TTC549 (cell line): ENCODE data around the gene OBI1.

Experiments
- FAIRE-seq: peaks from 2 replicates; lab custom pipeline; 2012; peaks lifted over from hg19 to GRCh38; lab: Jason Lieb, UNC

Gene OBI1

DNA sequence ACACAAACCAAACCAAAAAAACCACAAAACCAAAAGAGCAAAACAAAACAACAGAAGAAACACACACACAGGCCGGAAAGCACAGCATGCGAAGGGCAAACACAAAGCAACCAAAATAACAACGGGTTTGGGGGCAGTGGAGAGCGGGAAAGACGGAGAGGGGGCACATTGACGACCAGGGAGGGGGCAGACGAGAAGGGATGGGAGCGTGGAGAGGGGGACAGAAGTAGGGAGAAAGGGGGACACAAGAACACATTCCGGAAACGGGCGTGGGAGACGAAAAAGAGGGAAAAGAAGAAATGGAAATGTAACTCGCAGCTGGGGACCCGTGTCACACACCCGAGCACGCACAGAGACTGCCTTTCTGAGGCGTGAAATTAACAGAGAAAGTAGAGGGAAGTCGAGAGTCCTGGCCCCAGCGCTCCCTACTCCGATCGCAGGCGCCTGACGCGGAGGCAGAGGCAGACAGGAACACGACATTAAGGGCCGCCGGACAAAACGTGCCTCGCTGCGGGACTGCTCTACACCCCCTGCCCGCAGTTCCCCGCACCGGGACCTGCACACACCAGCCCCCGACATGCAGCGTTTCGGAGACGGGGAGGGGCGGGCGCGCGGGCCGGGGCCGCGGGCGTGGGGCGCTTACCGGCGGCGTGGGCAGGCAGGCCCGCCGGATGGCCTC is 56.3 kb downstream of the OBI1 start:
- FAIRE-seq, result no peak

DNA sequence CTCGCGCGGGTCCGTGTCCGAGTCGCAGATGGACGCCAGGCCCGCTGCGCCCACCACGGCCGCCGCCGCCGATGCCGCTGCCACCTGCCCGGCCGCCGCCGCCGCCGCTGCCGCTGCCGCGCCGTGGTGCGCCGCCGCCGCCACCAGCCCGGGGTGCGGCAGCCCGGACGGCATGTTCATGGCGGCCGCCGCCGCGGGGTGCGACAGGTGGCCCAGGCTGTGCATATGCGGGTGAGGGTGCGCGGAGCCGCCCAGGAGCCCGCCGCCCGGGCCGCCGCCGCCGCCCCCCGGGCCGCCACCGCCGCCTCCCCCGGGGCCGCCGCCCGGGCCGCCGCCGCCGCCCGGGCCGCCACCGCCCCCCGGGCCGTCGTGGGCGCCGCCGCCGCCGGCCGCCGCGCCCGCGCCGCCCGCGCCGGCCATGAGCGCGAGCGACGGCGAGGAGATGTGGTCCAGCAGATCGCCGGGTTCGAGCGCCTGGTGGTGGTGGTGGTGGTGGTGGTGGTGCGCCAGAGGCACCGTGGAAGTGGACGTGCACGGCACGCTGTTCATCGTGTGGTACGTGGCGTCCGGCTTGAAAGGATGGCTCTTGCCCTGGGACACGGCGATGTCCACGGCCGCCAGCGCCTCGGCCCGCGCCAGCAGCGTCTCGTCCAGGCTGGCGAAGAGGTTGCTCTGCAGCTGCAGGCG is 56.9 kb downstream of the OBI1 start:
- no peak for FAIRE-seq

- FAIRE-seq, result no peak
Measured at GRCh38 chr13:78601124-78601873, 57.7 kb downstream of the OBI1 start.

DNA sequence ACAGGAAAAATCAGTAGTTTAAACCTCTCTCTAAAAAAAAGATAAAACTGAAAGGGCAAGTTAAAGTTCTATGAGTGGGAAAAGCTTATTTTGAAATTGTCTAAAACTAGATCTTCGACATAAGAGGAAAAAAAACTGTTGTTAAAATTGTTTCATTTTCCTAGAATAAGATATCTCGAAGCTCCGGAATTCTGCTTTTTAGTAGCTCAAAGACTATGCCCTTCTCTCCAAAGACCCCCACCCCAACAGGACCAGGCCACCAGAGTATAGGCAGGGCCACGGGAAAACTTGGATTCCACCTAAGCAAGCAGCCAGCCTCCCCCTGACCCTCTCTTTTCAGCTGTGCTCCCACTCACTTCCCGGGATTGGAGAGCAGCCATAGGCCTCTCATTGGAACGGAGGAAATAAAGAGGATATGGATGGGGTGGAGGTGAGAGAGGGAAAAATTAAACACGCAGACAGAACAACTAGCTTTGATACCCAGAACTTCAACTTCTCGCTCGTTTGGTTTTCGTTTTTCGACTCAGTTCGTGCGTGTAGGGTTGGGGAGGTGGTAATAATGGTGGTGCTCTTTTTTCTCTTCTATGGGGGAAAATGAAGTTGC is 58.6 kb downstream of the OBI1 start:
- FAIRE-seq, result no peak

- FAIRE-seq, result no peak
Measured at GRCh38 chr13:78599645-78600279, 59.2 kb downstream of the OBI1 start.

- FAIRE-seq, result no peak
Measured at GRCh38 chr13:78598966-78599644, 59.9 kb downstream of the OBI1 start.

DNA sequence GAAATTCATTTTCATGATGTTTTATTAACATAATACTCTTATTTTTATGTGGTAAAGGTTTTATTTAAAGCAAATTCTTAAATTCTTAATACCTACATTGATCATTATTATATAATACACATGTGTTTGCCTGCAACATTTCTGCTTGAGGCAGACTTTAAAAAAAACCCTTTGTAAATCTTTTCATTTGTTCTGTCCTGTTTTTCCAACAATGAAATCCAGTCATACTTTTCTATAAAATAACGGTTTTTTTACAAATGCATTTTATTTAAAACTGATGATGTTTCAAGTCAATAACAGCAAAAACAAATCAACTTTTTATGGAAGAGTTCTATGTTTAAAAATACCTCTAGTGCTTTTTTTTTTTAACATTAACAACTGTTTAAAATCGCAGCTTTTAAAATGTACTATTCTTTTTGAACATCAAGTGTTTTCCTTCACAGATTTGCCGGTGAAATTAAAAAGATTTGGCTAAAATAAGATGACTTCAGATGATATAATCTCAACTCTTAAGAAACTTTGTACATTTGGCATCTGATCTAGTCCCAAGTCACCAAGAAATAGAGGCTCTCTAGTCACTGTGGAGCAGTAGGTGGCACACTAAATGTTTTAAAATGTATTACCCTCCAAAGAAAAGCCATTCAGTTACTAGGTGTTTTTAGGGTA is 60.7 kb downstream of the OBI1 start:
- FAIRE-seq, result no peak

DNA sequence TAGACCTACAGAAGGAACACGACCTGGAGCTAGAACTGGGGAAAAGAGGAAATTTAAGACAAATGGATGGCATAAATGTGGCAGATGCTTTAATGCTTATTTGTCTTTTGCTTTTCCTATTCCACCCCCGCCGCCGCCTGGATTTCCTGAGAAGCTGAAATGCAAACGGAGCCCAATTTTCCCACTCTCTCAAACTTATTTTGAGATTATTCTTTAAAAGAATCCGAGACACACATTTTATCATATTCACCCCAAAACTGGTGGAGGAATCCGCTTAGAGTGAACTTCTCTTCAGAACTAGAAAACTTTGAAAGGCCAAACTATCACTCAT is 61.4 kb downstream of the OBI1 start:
- FAIRE-seq, result no peak

GRCh38 chr13:78596736-78597601 is 62.0 kb downstream of the OBI1 start:
- no peak for FAIRE-seq

DNA sequence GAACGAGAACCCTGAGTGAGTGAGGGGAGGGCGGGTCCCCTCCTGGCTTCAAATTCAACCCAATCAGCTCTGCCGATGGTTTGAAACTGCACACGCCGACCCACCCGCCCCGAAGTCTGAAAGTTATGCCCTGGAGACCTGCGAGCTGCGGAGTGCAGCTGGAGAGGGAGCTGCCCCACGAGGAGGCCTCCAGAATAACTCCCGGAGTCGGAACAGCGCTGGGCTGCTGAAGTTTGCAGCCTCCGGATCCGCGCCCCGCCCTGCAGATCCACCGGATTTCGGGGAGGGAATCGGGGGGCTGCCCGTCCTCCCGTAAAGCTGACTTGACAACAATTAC is 62.6 kb downstream of the OBI1 start:
- FAIRE-seq, result no peak

DNA sequence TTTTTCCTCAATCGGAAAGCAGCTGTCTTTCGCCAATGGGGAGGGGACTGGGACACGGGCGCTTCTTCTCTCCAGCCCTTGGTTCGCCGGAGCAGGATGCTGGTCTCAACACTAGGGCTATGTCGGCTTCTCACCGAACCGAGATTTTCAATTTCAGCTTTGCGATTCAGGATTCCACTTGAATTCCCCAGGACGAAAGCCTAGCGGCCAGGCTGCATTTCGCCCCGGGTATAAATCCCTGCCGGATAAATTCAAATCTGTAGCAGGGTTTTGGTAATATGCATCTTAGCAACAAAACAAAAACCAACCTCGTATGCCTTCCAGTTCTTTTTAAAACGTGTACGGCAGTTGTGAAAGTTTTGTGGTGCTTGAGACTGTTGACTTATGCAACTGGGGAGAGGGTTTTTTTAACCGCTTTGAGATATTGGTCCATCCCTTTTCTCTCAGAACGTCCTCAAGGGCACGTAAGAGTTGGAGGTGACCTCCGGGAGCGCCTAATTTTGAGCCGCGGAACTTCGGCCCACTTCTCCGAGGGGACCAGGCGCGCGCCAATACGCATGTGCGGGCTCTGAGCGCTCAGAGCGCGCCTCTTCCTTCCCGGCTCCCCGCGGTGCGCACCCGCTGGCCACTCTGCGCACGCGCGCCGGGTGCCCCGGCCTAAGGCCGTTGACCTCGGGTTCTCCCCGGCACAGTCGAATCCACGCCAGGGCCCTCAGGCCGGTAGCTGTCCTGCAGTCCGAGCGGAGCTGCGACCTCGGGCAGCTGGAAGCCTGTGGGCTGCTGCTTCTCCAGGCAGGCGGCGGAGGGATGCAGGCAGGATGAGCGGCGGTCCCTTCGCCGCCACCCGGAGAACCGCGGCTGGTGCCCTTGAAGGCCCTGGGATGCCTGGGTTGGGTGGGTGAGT is 63.2 kb downstream of the OBI1 start:
- no peak for FAIRE-seq

DNA sequence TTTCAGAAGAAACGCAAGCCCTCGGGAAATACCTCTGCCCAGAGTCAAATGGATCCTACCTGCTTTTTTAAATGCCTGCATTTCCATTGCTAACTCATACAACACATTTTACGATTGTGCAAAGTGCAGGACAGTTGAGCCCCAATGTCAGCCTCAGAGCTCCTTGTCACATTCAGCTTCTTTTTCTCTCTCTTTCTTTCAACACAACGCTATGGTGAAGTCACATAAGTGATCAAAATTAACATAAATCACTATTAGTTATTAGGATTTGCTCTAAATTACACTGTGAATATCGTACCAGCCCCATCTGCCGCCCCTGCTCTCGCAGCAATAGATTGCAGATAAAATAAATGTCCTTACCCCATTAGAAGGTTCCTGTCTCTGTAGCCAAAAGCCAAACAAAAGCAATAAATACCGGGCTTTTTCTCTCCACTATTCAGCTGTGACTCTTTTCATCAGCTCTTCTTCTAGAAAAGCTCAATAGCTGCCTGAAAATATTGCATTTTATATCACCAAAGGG is 64.4 kb downstream of the OBI1 start:
- FAIRE-seq, result no peak

DNA sequence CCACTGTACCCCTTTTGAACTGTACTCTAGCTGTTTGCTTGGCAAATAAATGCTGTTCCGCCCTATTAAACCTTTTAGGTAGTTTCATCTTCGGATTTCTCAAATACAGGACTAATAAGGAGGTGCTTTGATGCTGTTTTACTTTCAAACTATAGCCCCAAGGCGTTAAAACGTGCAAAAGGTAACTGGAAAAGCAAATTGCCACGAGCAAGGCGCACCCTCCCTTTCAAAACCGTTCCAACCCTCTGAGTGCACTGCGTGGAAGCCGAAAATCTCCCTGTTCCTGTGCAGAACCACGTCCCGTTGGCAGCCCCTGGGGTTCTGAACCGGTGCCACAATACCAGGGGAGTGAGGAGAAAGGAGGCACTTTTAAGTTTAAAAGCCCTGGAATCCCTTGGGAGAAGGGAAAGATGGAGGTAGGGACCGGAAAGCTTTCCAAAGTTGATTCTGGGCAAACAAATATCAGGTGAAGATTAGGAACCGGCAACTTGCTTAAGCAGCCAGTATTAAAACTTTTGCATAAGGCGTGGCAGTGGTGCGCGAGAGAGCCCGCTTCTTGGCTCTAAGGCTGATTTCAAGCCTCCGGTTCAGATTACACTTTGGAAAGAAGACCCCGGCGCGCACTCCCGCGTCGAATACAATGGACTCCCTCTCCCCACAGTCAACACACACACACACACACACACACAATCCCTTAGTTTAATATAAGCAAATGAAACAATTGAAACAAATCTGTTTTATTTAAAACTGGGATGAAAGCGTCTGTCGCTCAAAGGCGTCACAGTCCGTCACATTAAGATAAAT is 65.1 kb downstream of the OBI1 start:
- FAIRE-seq, result no peak

- FAIRE-seq, result no peak
Measured at GRCh38 chr13:78593129-78593528, 65.8 kb downstream of the OBI1 start.

DNA sequence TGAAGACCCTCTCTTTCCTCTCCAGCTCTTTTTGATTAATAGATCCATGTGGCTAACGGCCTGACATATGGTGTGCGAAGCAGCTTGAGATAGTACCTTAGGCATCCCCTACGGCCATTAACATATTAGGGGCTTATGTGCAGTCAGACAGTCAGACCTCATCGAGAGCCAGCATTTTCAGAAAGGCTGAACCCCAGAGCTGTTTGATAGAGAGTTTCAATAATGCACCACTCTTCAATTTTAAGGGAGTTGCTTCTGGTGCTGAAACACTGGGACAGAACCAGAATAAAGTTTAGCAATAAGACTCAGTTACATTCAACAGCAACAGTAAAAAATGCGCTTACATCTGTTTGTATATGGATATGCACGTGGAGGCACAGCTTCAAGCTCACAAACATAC is 66.4 kb downstream of the OBI1 start:
- no peak for FAIRE-seq

GRCh38 chr13:78589206-78589605 is 69.7 kb downstream of the OBI1 start:
- no peak for FAIRE-seq

- no peak for FAIRE-seq
Measured at GRCh38 chr13:78587395-78587794, 71.6 kb downstream of the OBI1 start.

DNA sequence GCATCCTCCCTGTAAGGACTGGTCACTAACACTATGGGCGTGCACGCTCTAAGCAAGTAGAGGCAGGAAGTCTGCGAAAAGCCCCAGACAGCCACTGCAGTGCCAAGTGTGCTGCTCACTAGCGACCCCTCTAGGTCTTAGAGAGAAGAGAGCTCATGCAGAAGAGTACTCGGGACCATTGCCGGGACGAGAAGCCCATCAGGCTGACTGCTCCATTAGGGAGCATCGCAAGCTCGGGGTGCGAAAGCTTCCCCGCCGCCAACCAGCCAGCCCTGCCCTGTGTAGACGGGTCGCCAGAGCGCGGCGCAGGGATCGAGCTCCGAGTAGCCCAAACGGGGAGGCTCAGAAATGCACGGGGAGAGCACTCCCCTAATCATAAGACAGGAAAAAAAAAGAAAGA is 72.2 kb downstream of the OBI1 start:
- no peak for FAIRE-seq

GRCh38 chr13:78576261-78576660 is 82.7 kb downstream of the OBI1 start:
- FAIRE-seq, result no peak
